HL-60/S4 treated with phorbol 12-myristate 13-acetate at 8.2 ng/mL for 4 days and 3 days (cell line): Measurements from ENCODE around the gene AGO3.
"Not testable (repeated sequence)": the region's sequence is repeated elsewhere in the genome, so short reads cannot be mapped to it uniquely, and the experiment has no call there.

ENCODE experiments used
- in situ Hi-C: fragments of 300-500 bp; cut with MboI; formaldehyde crosslinking; loops from 2 replicates; pipeline ENCODE4 v1.15.0; 2022; ENCODE audit warnings: low sequenced_read_pairs

AGO3 gene

GRCh38 chr1:35924838-35925237 is 6.1 kb upstream of the AGO3 start:
- in situ Hi-C loops: no loop called here

GRCh38 chr1:35925741-35926140 is 5.2 kb upstream of the AGO3 start:
- in situ Hi-C loops: no loop called here

GRCh38 chr1:35927472-35927871 is 3.4 kb upstream of the AGO3 start:
- in situ Hi-C loops: no loop called here

- in situ Hi-C loops: no loop called here
Observed at GRCh38 chr1:35929730-35930592, 944 bp upstream of the AGO3 start.

GRCh38 chr1:35931446-35932157 is 697 bp downstream of the AGO3 start:
- in situ Hi-C loops: no loop called here

GRCh38 chr1:35932158-35932636 is 1.3 kb downstream of the AGO3 start:
- in situ Hi-C loops: no loop called here

GRCh38 chr1:35932941-35933340 is 2.0 kb downstream of the AGO3 start:
- in situ Hi-C loops: no loop called here

- in situ Hi-C loops: no loop called here
Observed at GRCh38 chr1:35935442-35936388, 4.8 kb downstream of the AGO3 start.

- in situ Hi-C loops: no loop called here
Observed at GRCh38 chr1:35936838-35937237, 5.9 kb downstream of the AGO3 start.

- in situ Hi-C loops: no loop called here
Observed at GRCh38 chr1:35939484-35939883, 8.6 kb downstream of the AGO3 start.

- in situ Hi-C loops: no loop called here
Observed at GRCh38 chr1:35945327-35945726, 14.4 kb downstream of the AGO3 start.

GRCh38 chr1:35947547-35947946 is 16.6 kb downstream of the AGO3 start:
- in situ Hi-C loops: no loop called here

GRCh38 chr1:35958558-35958957 is 27.7 kb downstream of the AGO3 start:
- in situ Hi-C loops: no loop called here

GRCh38 chr1:35959304-35959703 is 28.4 kb downstream of the AGO3 start:
- in situ Hi-C loops: no loop called here

GRCh38 chr1:35962952-35963351 is 32.0 kb downstream of the AGO3 start:
- in situ Hi-C loops: no loop called here

GRCh38 chr1:35964277-35964676 is 33.4 kb downstream of the AGO3 start:
- in situ Hi-C loops: not testable (repeated sequence)

GRCh38 chr1:35968396-35968795 is 37.5 kb downstream of the AGO3 start:
- in situ Hi-C loops: no loop called here

- in situ Hi-C loops: no loop called here
Observed at GRCh38 chr1:35971601-35972000, 40.7 kb downstream of the AGO3 start.

- in situ Hi-C loops: not testable (repeated sequence)
Observed at GRCh38 chr1:35972631-35973030, 41.7 kb downstream of the AGO3 start.

GRCh38 chr1:35980090-35980489 is 49.2 kb downstream of the AGO3 start:
- in situ Hi-C loops: no loop called here

GRCh38 chr1:35988237-35988636 is 57.3 kb downstream of the AGO3 start:
- in situ Hi-C loops: no loop called here
